IMR-90 (cell line): ENCODE results near the gene C3orf22. TPM values are rescaled to one million over a fixed set of nuclear protein-coding genes. Genes with fewer than 3 reads are reported as not detected.

Source experiments
- ATAC-seq: fragments of 200-7000 bp; cut with Tn5 transposase; 2 replicates; pipeline ENCODE4 v1.9.1; 2020; ENCODE audit warnings: low read depth, mild to moderate bottlenecking, moderate library complexity
- BruUV-seq: library from RNA; stranded (reverse); fragments of 400-500 nt; replicated peaks from 2 replicates; lab custom pipeline; 2021; lab: Mats Ljungman, UMichigan
- CTCF ChIA-PET: fragments of 300-600 bp; formaldehyde crosslinking; extraction: SDS; loops from one replicate; lab custom pipeline; 2021; ENCODE audit warnings: antibody characterized with exemption; lab: Yijun Ruan, JAX
- POLR2A ChIA-PET: fragments of 300-600 bp; sonication (Branson Sonifier 250); formaldehyde crosslinking; loops from one replicate; lab custom pipeline; 2022; ENCODE audit warnings: antibody characterized with exemption; ENCODE audit not compliant: unreplicated experiment; lab: Charles Lee
- DNase-seq: peaks from one replicate; pipeline ENCODE4 v3.0.0; 2013
- H2AFZ ChIP-seq: replicated peaks from 2 replicates; pipeline ENCODE3; 2013; ENCODE audit warnings: low read length, mild to moderate bottlenecking; ENCODE audit not compliant: poor library complexity
- H2AK5ac ChIP-seq: 2 replicates; pipeline ENCODE4 v1.6.1; 2013; ENCODE audit warnings: low read depth, low read length, inconsistent platforms
- H2AK9ac ChIP-seq: replicated peaks from 2 replicates; pipeline ENCODE3; 2013; ENCODE audit warnings: mild to moderate bottlenecking, low read depth, low read length, moderate library complexity; ENCODE audit not compliant: poor library complexity
- H2BK120ac ChIP-seq: 2 replicates; pipeline ENCODE4 v1.6.1; 2013; ENCODE audit warnings: low read depth, low read length, inconsistent platforms
- H2BK15ac ChIP-seq: 3 replicates; pipeline ENCODE4 v1.6.1; 2013; ENCODE audit warnings: low read depth, low read length, inconsistent platforms
- H2BK20ac ChIP-seq: 2 replicates; pipeline ENCODE4 v1.6.1; 2013; ENCODE audit warnings: low read depth, mild to moderate bottlenecking, inconsistent platforms, low read length, moderate library complexity
- H2BK5ac ChIP-seq: 2 replicates; pipeline ENCODE4 v1.6.1; 2013; ENCODE audit warnings: mild to moderate bottlenecking, low read depth, low read length, inconsistent platforms; ENCODE audit not compliant: poor library complexity, severe bottlenecking
- H3K14ac ChIP-seq: replicated peaks from 2 replicates; pipeline ENCODE4 v1.6.1; 2013; ENCODE audit warnings: low read depth, low read length, inconsistent platforms
- H3K18ac ChIP-seq: 2 replicates; pipeline ENCODE4 v1.6.1; 2013; ENCODE audit warnings: low read depth, low read length, control low read depth
- H3K23ac ChIP-seq: 2 replicates; pipeline ENCODE4 v1.6.1; 2013; ENCODE audit warnings: low read depth, low read length, inconsistent platforms
- H3K27ac ChIP-seq: 2 replicates; pipeline ENCODE4 v1.5.1; 2013; ENCODE audit warnings: mild to moderate bottlenecking, control low read depth, low read length; ENCODE audit not compliant: insufficient read depth
- H3K27me3 ChIP-seq: 2 replicates; pipeline ENCODE4 v1.6.1; 2013; ENCODE audit warnings: low read length; ENCODE audit not compliant: control insufficient read depth, insufficient read depth
- H3K36me3 ChIP-seq: 2 replicates; pipeline ENCODE4 v1.6.1; 2013; ENCODE audit warnings: low read length, mixed read lengths; ENCODE audit not compliant: control insufficient read depth, insufficient read depth
- H3K4ac ChIP-seq: 2 replicates; pipeline ENCODE4 v1.6.1; 2013; ENCODE audit warnings: low read depth, low read length, inconsistent platforms
- H3K4me1 ChIP-seq: 2 replicates; pipeline ENCODE4 v1.6.1; 2013; ENCODE audit warnings: low read length, mixed read lengths; ENCODE audit not compliant: control insufficient read depth, insufficient read depth
- H3K4me2 ChIP-seq: 2 replicates; pipeline ENCODE4 v1.6.1; 2013; ENCODE audit warnings: low read depth, mild to moderate bottlenecking, control low read depth, low read length, moderate library complexity
- H3K4me3 ChIP-seq: 2 replicates; pipeline ENCODE4 v1.5.1; 2013; ENCODE audit warnings: low read depth, mild to moderate bottlenecking, control low read depth, low read length, moderate library complexity; ENCODE audit not compliant: insufficient read depth
- H3K56ac ChIP-seq: 2 replicates; pipeline ENCODE4 v1.6.1; 2013; ENCODE audit warnings: low read length, inconsistent platforms; ENCODE audit not compliant: insufficient read depth; ENCODE audit errors: extremely low read depth
- H3K79me1 ChIP-seq, 2 experiments: 2 replicates each; pipeline ENCODE4 v1.6.1; 2013; ENCODE audit warnings: low read length in 2 of 2, inconsistent platforms in 1 of 2, low read depth in 1 of 2
- H3K9ac ChIP-seq: 2 replicates; pipeline ENCODE4 v1.6.1; 2013; ENCODE audit warnings: low read depth, low read length, control low read depth
- H3K9me1 ChIP-seq: 2 replicates; pipeline ENCODE4 v1.6.1; 2013; ENCODE audit warnings: low read length, inconsistent platforms; ENCODE audit not compliant: insufficient read depth
- H3K9me3 ChIP-seq: 2 replicates; pipeline ENCODE4 v1.6.1; 2013; ENCODE audit warnings: low read length; ENCODE audit not compliant: control insufficient read depth, insufficient read depth
- H4K20me1 ChIP-seq: 2 replicates; pipeline ENCODE4 v1.6.1; 2013; ENCODE audit warnings: low read length, inconsistent platforms; ENCODE audit not compliant: insufficient read depth
- H4K5ac ChIP-seq: 2 replicates; pipeline ENCODE4 v1.6.1; 2013; ENCODE audit warnings: mild to moderate bottlenecking, low read depth, low read length, control low read depth
- H4K8ac ChIP-seq, 2 experiments: 2 replicates each; pipeline ENCODE4 v1.6.1; 2013; ENCODE audit warnings: low read depth in 2 of 2, low read length in 2 of 2, control low read depth in 1 of 2, inconsistent platforms in 1 of 2
- H4K91ac ChIP-seq: 2 replicates; pipeline ENCODE4 v1.6.1; 2013; ENCODE audit warnings: low read depth, low read length, inconsistent platforms; ENCODE audit not compliant: insufficient read depth
- CEBPB ChIP-seq: IDR thresholded peaks from 2 replicates; pipeline ENCODE4 v1.6.1; 2012; ENCODE audit warnings: low read depth, low read length, improper control_type of control experiment
- CHD1 ChIP-seq: IDR thresholded peaks from 2 replicates; pipeline ENCODE4 v1.6.1; 2012; ENCODE audit warnings: low read depth, low read length, improper control_type of control experiment
- ELK1 ChIP-seq: fragments of 150-350 bp; IDR thresholded peaks from 2 replicates; pipeline ENCODE4 v1.6.1; 2016; ENCODE audit warnings: low read depth, mild to moderate bottlenecking, low read length, moderate library complexity, borderline replicate concordance
- FOS ChIP-seq: fragments of 150-350 bp; IDR thresholded peaks from 2 replicates; pipeline ENCODE4 v1.6.1; 2016; ENCODE audit warnings: low read depth, low read length
- POLR2A ChIP-seq: IDR thresholded peaks from 2 replicates; pipeline ENCODE4 v1.6.1; 2012; ENCODE audit warnings: mild to moderate bottlenecking, low read depth, low read length
- RAD21 ChIP-seq: IDR thresholded peaks from 2 replicates; pipeline ENCODE4 v1.6.1; 2012; ENCODE audit warnings: low read length, improper control_type of control experiment
- RFX5 ChIP-seq: IDR thresholded peaks from 2 replicates; pipeline ENCODE4 v1.8.0; 2012; ENCODE audit warnings: low read depth, mild to moderate bottlenecking, low read length, moderate library complexity
- WGBS, 2 experiments: methylation state at CpG; one replicate each; pipeline versions ENCODE4 v1.1.5 to v1.1.7; 2013; ENCODE audit warnings: missing lambda C conversion rate in 2 of 2; ENCODE audit not compliant: insufficient read length in 1 of 2; ENCODE audit errors: extremely low coverage in 2 of 2; 5-methylcytosine and 5-hydroxymethylcytosine counted together
- dilution Hi-C: fragments of 300-500 bp; cut with HindIII; formaldehyde crosslinking; loops from one replicate; pipeline ENCODE4 v1.14.3; 2018; ENCODE audit warnings: low sequenced_read_pairs; ENCODE audit not compliant: unreplicated experiment
- in situ Hi-C: fragments of 300-500 bp; cut with MboI; formaldehyde crosslinking; loops from 3 replicates; pipeline ENCODE4 v1.14.3; 2019; ENCODE audit warnings: low sequenced_read_pairs, inconsistent platforms, mixed read lengths
- intact Hi-C: fragments of 100-400 bp; cut with micrococcal nuclease; formaldehyde crosslinking; loops from 2 replicates; pipeline ENCODE4 v1.10.0; 2022
- polyA plus RNA-seq, 3 experiments: library from polyadenylated mRNA; depleted of rRNA; stranded (reverse); fragments of >200 nt; gene quantifications; 2 replicates each; pipeline ENCODE4 v1.2.3, GENCODE V29; 2012; ENCODE audit warnings: low replicate concordance in 1 of 3
- total RNA-seq: library from RNA; depleted of rRNA; stranded (reverse); fragments of >200 nt; gene quantifications from 2 replicates; pipeline ENCODE4 v1.2.3, GENCODE V29; 2012

The C3orf22 gene
- total and polyA plus RNA-seq, 2 of the 4 experiments (the other 2 are of a cell fraction), result not detected

- H3K4me1 ChIP-seq, result no peaks in the 10 kb centered on the region; the same call in 1 of the 2 replicates
- ChIA-PET CTCF (no interaction called here), POLR2A (no interaction called here)
- H4K20me1 ChIP-seq, result no peaks in the 10 kb centered on the region
- H3K4ac ChIP-seq, result no peak overlapping the region
- H3K4me3 ChIP-seq, result no peak overlapping the region
- no peak overlapping the region for H2BK20ac ChIP-seq
- H3K14ac ChIP-seq, result no peak overlapping the region
- no peak overlapping the region for H2BK5ac ChIP-seq
- peaks cover 45% of the 10 kb centered on the region for H3K27me3 ChIP-seq
- DNase-seq (no peak), ATAC-seq (no peak)
- H4K8ac ChIP-seq, result no peak overlapping the region
- no peak overlapping the region for H3K18ac ChIP-seq
- no peak overlapping the region for H3K4me2 ChIP-seq
- in situ Hi-C loops (loop anchor here (10.0 kb wide), 1 partner anchor 928 kb away; no protein-coding TSS in a partner anchor), intact Hi-C loops (no loop called here), dilution Hi-C loops (no loop called here)
- H4K91ac ChIP-seq, result no peak overlapping the region
- TF ChIP-seq RAD21, result no peak
- no peak for TF ChIP-seq POLR2A
- no peak for TF ChIP-seq CEBPB
- TF ChIP-seq RFX5, result no peak
- no peak for TF ChIP-seq ELK1
- no peak for TF ChIP-seq FOS
- no peak for TF ChIP-seq CHD1
- H2AK5ac ChIP-seq, result no peak overlapping the region
- H2BK15ac ChIP-seq, result no peak overlapping the region
- no peaks in the 10 kb centered on the region; the same call in 1 of the 2 replicates for H3K9me1 ChIP-seq
- no peaks in the 10 kb centered on the region for H3K9me3 ChIP-seq
- H4K5ac ChIP-seq, result no peak overlapping the region
- no peak overlapping the region for H2BK120ac ChIP-seq
- no peaks in the 10 kb centered on the region for H3K79me1 ChIP-seq
- H3K27ac ChIP-seq, result no peak overlapping the region
- no peak overlapping the region for H2AFZ ChIP-seq
- H3K9ac ChIP-seq, result no peak overlapping the region
- no TSS peak for BruUV-seq
- no peak overlapping the region for H3K56ac ChIP-seq
- H3K23ac ChIP-seq, result no peak overlapping the region
- no peak overlapping the region for H2AK9ac ChIP-seq
- WGBS, 2 experiments, result 65% methylated on average over 4 of the region's 7 CpGs; no CpG with 5 or more reads in 1 of the 2 experiments
- no peaks in the 10 kb centered on the region for H3K36me3 ChIP-seq
Observed at GRCh38 chr3:126527006-126527405, 31.7 kb downstream of the C3orf22 start.
